ENCODE measurements around the gene PDXP. TPM values are rescaled to one million over a fixed set of nuclear protein-coding genes. Genes with fewer than 3 reads are reported as not detected.

Gene PDXP
- total and polyA plus RNA-seq, 2 of the 13 experiments (the other 11 are each of a cell fraction or from before 2014, with no cell fraction given), result 58.2 to 70.6 TPM

GRCh38 chr22:37674951-37675929 is 16.7 kb downstream of the PDXP start, which contains the start of gene LGALS1 (continued):
- TF ChIP-seq, protein P1, sequence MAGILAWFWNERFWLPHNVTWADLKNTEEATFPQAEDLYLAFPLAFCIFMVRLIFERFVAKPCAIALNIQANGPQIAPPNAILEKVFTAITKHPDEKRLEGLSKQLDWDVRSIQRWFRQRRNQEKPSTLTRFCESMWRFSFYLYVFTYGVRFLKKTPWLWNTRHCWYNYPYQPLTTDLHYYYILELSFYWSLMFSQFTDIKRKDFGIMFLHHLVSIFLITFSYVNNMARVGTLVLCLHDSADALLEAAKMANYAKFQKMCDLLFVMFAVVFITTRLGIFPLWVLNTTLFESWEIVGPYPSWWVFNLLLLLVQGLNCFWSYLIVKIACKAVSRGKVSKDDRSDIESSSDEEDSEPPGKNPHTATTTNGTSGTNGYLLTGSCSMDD (CRISPR knock-in tag; IDR thresholded peaks at IDR 0.05), result no peak
- no peak for TF ChIP-seq SIX1 (CRISPR knock-in tag; IDR thresholded peaks at IDR 0.05; ENCODE audit: borderline replicate concordance)
- TF ChIP-seq NRL (CRISPR knock-in tag; IDR thresholded peaks at IDR 0.05; ENCODE audit: borderline replicate concordance), result no peak
- TF ChIP-seq, protein P2, sequence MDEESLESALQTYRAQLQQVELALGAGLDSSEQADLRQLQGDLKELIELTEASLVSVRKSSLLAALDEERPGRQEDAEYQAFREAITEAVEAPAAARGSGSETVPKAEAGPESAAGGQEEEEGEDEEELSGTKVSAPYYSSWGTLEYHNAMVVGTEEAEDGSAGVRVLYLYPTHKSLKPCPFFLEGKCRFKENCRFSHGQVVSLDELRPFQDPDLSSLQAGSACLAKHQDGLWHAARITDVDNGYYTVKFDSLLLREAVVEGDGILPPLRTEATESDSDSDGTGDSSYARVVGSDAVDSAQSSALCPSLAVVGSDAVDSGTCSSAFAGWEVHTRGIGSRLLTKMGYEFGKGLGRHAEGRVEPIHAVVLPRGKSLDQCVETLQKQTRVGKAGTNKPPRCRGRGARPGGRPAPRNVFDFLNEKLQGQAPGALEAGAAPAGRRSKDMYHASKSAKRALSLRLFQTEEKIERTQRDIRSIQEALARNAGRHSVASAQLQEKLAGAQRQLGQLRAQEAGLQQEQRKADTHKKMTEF (CRISPR knock-in tag; IDR thresholded peaks at IDR 0.05), result no peak; the same call in 1 of the 2 replicates
- no peak for TF ChIP-seq ZNF678 (CRISPR knock-in tag; IDR thresholded peaks at IDR 0.05)
- peak; percentile 38; the same call in 1 of the 2 replicates for TF ChIP-seq ZNF510 (CRISPR knock-in tag; IDR thresholded peaks at IDR 0.05; ENCODE audit: low read depth)
- TF ChIP-seq HNF4A (CRISPR knock-in tag; IDR thresholded peaks at IDR 0.05), result peak; percentile 31
- peak; percentile 41; the same call in 1 of the 2 replicates for TF ChIP-seq ZMYM4 (CRISPR knock-in tag; IDR thresholded peaks at IDR 0.05)
- no peak for TF ChIP-seq ZBTB7A (CRISPR knock-in tag; IDR thresholded peaks at IDR 0.05)
- TF ChIP-seq DPF2 (CRISPR knock-in tag; IDR thresholded peaks at IDR 0.05; ENCODE audit: borderline replicate concordance, low read depth), result 0 out of 2 replicates have a peak, but pooled peaks have one; percentile 27
- TF ChIP-seq HMGXB3 (CRISPR knock-in tag; IDR thresholded peaks at IDR 0.05; ENCODE audit: borderline replicate concordance), result 0 out of 2 replicates have a peak, but pooled peaks have one; percentile 36
- no peak for TF ChIP-seq PAX8 (CRISPR knock-in tag; IDR thresholded peaks at IDR 0.05; ENCODE audit: borderline replicate concordance)
- TF ChIP-seq SMARCE1 (IDR thresholded peaks at IDR 0.05; ENCODE audit: borderline replicate concordance), result no peak
- TF ChIP-seq ZNF335 (CRISPR knock-in tag; IDR thresholded peaks at IDR 0.05), result no peak
- TF ChIP-seq PRDM15 (CRISPR knock-in tag; IDR thresholded peaks at IDR 0.05), result no peak

Data from HepG2 (cell line).